PC-3 (cell line): Measurements from ENCODE around the gene STX16.

ENCODE experiments used
- EZH2 ChIP-seq: fragments of 300-600 bp; sonication (generic); IDR thresholded peaks from one replicate; pipeline ENCODE4 v1.6.1; 2017; ENCODE audit warnings: antibody characterized with exemption, mild to moderate bottlenecking, low read length; ENCODE audit not compliant: unreplicated experiment
- TF ChIP-seq, protein P1 (sequence below): fragments of 300-600 bp; sonication (generic); conservative IDR thresholded peaks from 2 replicates; pipeline ENCODE4 v1.5.1; 2017; ENCODE audit warnings: antibody characterized with exemption, low read depth, mild to moderate bottlenecking, low read length

GRCh38 chr20:58666702-58667101 lies 15.6 kb downstream of the STX16 start:
- TF ChIP-seq, protein P1, sequence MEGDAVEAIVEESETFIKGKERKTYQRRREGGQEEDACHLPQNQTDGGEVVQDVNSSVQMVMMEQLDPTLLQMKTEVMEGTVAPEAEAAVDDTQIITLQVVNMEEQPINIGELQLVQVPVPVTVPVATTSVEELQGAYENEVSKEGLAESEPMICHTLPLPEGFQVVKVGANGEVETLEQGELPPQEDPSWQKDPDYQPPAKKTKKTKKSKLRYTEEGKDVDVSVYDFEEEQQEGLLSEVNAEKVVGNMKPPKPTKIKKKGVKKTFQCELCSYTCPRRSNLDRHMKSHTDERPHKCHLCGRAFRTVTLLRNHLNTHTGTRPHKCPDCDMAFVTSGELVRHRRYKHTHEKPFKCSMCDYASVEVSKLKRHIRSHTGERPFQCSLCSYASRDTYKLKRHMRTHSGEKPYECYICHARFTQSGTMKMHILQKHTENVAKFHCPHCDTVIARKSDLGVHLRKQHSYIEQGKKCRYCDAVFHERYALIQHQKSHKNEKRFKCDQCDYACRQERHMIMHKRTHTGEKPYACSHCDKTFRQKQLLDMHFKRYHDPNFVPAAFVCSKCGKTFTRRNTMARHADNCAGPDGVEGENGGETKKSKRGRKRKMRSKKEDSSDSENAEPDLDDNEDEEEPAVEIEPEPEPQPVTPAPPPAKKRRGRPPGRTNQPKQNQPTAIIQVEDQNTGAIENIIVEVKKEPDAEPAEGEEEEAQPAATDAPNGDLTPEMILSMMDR: no peak
- no peak for TF ChIP-seq EZH2
